Adrenal gland (tissue), 12 donors: ENCODE data around the gene TEX22. TPM values are rescaled to one million over a fixed set of nuclear protein-coding genes. Genes with fewer than 3 reads are reported as not detected.

Source experiments
- DNase-seq, 7 donors: peaks; one replicate each; pipeline ENCODE4 v3.0.0-alpha.2; 2019 to 2020
- H3K27ac ChIP-seq, 5 donors: fragments of 200-600 bp; sonication (generic) in 4 of 5; 1 replicate in 3 of 5; 2 replicates in 2 of 5; pipeline versions ENCODE4 v1.5.1 to v1.8.0; 2016 to 2020; ENCODE audit warnings: mild to moderate bottlenecking in 1 of 5
- H3K27me3 ChIP-seq: fragments of 200-600 bp; 2 replicates; pipeline ENCODE4 v1.8.0; 2021
- H3K36me3 ChIP-seq, 2 donors: fragments of 200-600 bp; replicated peaks in 1 of 2; 1 replicate in 1 of 2; 2 replicates in 1 of 2; pipeline versions ENCODE4 v1.5.1 to v1.8.0; 2018 to 2022
- H3K4me1 ChIP-seq, 2 donors: fragments of 200-600 bp; replicated peaks in 1 of 2; 1 replicate in 1 of 2; 2 replicates in 1 of 2; pipeline versions ENCODE4 v1.5.1 to v1.8.0; 2018 to 2021
- H3K4me3 ChIP-seq, 4 donors: fragments of 200-600 bp; sonication (generic) in 3 of 4; one replicate each; pipeline ENCODE4 v1.5.1; 2016 to 2018
- H3K9me3 ChIP-seq, 3 donors: fragments of 200-600 bp; sonication (generic) in 1 of 3; replicated peaks in 1 of 3; 1 replicate in 2 of 3; 2 replicates in 1 of 3; pipeline versions ENCODE4 v1.5.1 to v1.8.0; 2016 to 2021
- CTCF ChIP-seq, 6 experiments: fragments of 450-650 bp in 4 of 6; fragments of 200-600 bp in 2 of 6; sonication (generic) in 1 of 6; IDR thresholded peaks; 1 replicate in 5 of 6; 2 replicates in 1 of 6; pipeline versions ENCODE4 v1.5.1 to v1.8.0; 2016 to 2021; ENCODE audit warnings: antibody characterized with exemption in 6 of 6, mild to moderate bottlenecking in 2 of 6, moderate library complexity in 1 of 6
- POLR2A ChIP-seq, 2 donors: fragments of 450-650 bp; IDR thresholded peaks; one replicate each; pipeline ENCODE4 v1.6.1; 2017; ENCODE audit warnings: antibody characterized with exemption in 2 of 2, mild to moderate bottlenecking in 2 of 2, moderate library complexity in 1 of 2
- WGBS, 4 donors: extraction: QIAGEN DNeasy Blood & Tissue Kit in 2 of 4; methylation state at CpG; one replicate each; pipeline versions ENCODE4 v1.1.5 to v1.1.7; 2013 to 2017; 5-methylcytosine and 5-hydroxymethylcytosine counted together
- intact Hi-C, 2 donors: fragments of 100-400 bp; cut with DNase I; formaldehyde crosslinking; loops; one replicate each; pipeline versions ENCODE4 v1.14.1 to v1.15.0; 2022 to 2023
- polyA plus RNA-seq, 3 donors: library from polyadenylated mRNA; stranded (reverse); fragments of 200-250 nt in 2 of 3; fragments of 350-450 nt in 1 of 3; fragmentation: Illumina TruSeq in 1 of 3; extraction: RNeasy Lipid Tissue Mini Kit (QIAGEN cat#74804) in 1 of 3; gene quantifications; one replicate each; pipeline ENCODE4 v1.2.3, GENCODE V29; 2013 to 2014
- total RNA-seq, 9 donors: library from RNA; depleted of rRNA in 4 of 9; stranded (reverse); fragments of >200 nt in 4 of 9; fragments of 120-200 nt in 1 of 9; fragmentation: NEBNext Ultra II Directional in 1 of 9; extraction: Animal tissue kit (Norgen Biotek cat#: 25700) in 1 of 9; gene quantifications; one replicate each; pipeline versions ENCODE4 v1.1.0 to v1.2.4, GENCODE V29; 2013 to 2023
- donor health status: healthy with polysubstance abuse.
- donor health status: Bipolar disorder and iron deficiency.
- donor health status: DM: yes; HTN: yes; CAD: no.
- donor health status: DM: no; HTN: no; CAD: no.
- donor health status: DM: no; HTN: no; CAD: no.
- donor health status: DM: yes; HTN: yes; CAD: no.

The TEX22 gene
- total and polyA plus RNA-seq, 12 donors, result 0.17 to 2.8 (median 0.38) TPM; not detected in 3

- WGBS, 4 donors, result 97 to 98% (median 98%) methylated on average over 10 to 18 of the region's 18 CpGs
- peaks cover 0 to 63% of the 10 kb centered on the region in 2 donors for H3K36me3 ChIP-seq
Observed at GRCh38 chr14:105461903-105462302, 63.6 kb downstream of the TEX22 start.

More at GRCh38 chr14:105461903-105462302, 63.6 kb downstream of the TEX22 start:
- TF ChIP-seq CTCF (IDR thresholded peaks at IDR 0.05), result no peak
- no peak for TF ChIP-seq POLR2A (IDR thresholded peaks at IDR 0.05)
- intact Hi-C loops, result no loop called here
- Histone ChIP-seq H3K4me1 (no peaks in the 10 kb centered on the region), H3K27ac (no peak overlapping the region), H3K4me3 (no peak overlapping the region), H3K9me3 (no peaks in the 10 kb centered on the region), H3K27me3 (no peaks in the 10 kb centered on the region)
- no peak for DNase-seq

Other genes with a start within 250 kb of the TEX22 start
- 1 to 10 TPM in 8 of 9 donors, under 1 TPM in 1; 0.83 to 5.7 (median 3.8) TPM for gene JAG2, start 229.8 kb upstream of the TEX22 start, total RNA-seq
- 10 to 100 TPM in 2 of 3 donors, under 1 TPM in 1; 0.93 to 16.2 (median 12.7) TPM for gene JAG2, start 229.8 kb upstream of the TEX22 start, polyA plus RNA-seq
- 10 to 100 TPM; 13.4 to 55.8 (median 34.4) TPM for gene NUDT14, start 217.2 kb upstream of the TEX22 start, total RNA-seq
- 10 to 100 TPM in 2 of 3 donors, 1 to 10 TPM in 1; 4.1 to 49.1 (median 48.0) TPM for gene NUDT14, start 217.2 kb upstream of the TEX22 start, polyA plus RNA-seq
- 10 to 100 TPM; 23.3 to 43.3 (median 31.3) TPM for gene BTBD6, start 150.0 kb upstream of the TEX22 start, total RNA-seq
- 10 to 100 TPM; 14.3 to 78.5 (median 72.6) TPM for gene BTBD6, start 150.0 kb upstream of the TEX22 start, polyA plus RNA-seq
- gene BRF1, start 97.5 kb upstream of the TEX22 start, total RNA-seq, result 10 to 100 TPM; 14.0 to 96.9 (median 39.2) TPM
- 10 to 100 TPM; 20.0 to 94.3 (median 35.8) TPM for gene BRF1, start 97.5 kb upstream of the TEX22 start, polyA plus RNA-seq
- gene PACS2, start 83.8 kb upstream of the TEX22 start, total RNA-seq, result 100 to 1,000 TPM in 3 of 9 donors, 10 to 100 TPM in 6; 19.5 to 112 (median 71.5) TPM
- 100 to 1,000 TPM in 1 of 3 donors, 10 to 100 TPM in 2; 20.4 to 221 (median 94.2) TPM for gene PACS2, start 83.8 kb upstream of the TEX22 start, polyA plus RNA-seq
- gene MTA1, start 21.3 kb downstream of the TEX22 start, total RNA-seq, result 100 to 1,000 TPM in 2 of 9 donors, 10 to 100 TPM in 7; 26.8 to 102 (median 58.8) TPM
- 100 to 1,000 TPM in 2 of 3 donors, 10 to 100 TPM in 1; 11.8 to 270 (median 142) TPM for gene MTA1, start 21.3 kb downstream of the TEX22 start, polyA plus RNA-seq
- gene CRIP2, start 76.3 kb downstream of the TEX22 start, total RNA-seq, result 10 to 100 TPM; 20.7 to 90.6 (median 50.9) TPM
- 100 to 1,000 TPM in 2 of 3 donors, 1 to 10 TPM in 1; 5.9 to 193 (median 141) TPM for gene CRIP2, start 76.3 kb downstream of the TEX22 start, polyA plus RNA-seq
- 10 to 100 TPM in 3 of 9 donors, 1 to 10 TPM in 6; 1.9 to 20.0 (median 9.1) TPM for gene CRIP1, start 88.3 kb downstream of the TEX22 start, total RNA-seq
- 100 to 1,000 TPM in 1 of 3 donors, 10 to 100 TPM in 1, 1 to 10 TPM in 1; 5.9 to 157 (median 80.3) TPM for gene CRIP1, start 88.3 kb downstream of the TEX22 start, polyA plus RNA-seq
- 1 to 10 TPM; 1.4 to 6.2 (median 3.3) TPM for gene TEDC1, start 92.7 kb downstream of the TEX22 start, total RNA-seq
- 10 to 100 TPM in 2 of 3 donors, under 1 TPM in 1; 0.24 to 19.1 (median 12.7) TPM for gene TEDC1, start 92.7 kb downstream of the TEX22 start, polyA plus RNA-seq
- gene TMEM121, start 128.0 kb downstream of the TEX22 start, total RNA-seq, result 10 to 100 TPM in 1 of 9 donors, 1 to 10 TPM in 7, under 1 TPM in 1; 0.78 to 12.1 (median 1.3) TPM
- 1 to 10 TPM in 2 of 3 donors, not detected in 1; 1.9 to 2.0 TPM for gene TMEM121, start 128.0 kb downstream of the TEX22 start, polyA plus RNA-seq